GM18951 (cell line): ENCODE data around the gene SH2D6.
"Not testable (repeated sequence)": the region's sequence is repeated elsewhere in the genome, so short reads cannot be mapped to it uniquely, and the experiment has no call there.

Experiments
- POLR2A ChIP-seq: IDR thresholded peaks from 4 replicates; pipeline ENCODE4 v1.6.1; 2011; ENCODE audit warnings: mild to moderate bottlenecking; ENCODE audit not compliant: insufficient read length, insufficient read depth; ENCODE audit errors: extremely low read depth
- in situ Hi-C: fragments of 300-500 bp; cut with MboI; formaldehyde crosslinking; loops from one replicate; pipeline ENCODE4 v1.12.0; 2022; ENCODE audit warnings: low sequenced_read_pairs, mixed read lengths, inconsistent platforms; ENCODE audit not compliant: unreplicated experiment

SH2D6 gene

GRCh38 chr2:85462322-85462721, 43.8 kb downstream of the SH2D6 start:
- in situ Hi-C loops = no loop called here
- TF ChIP-seq POLR2A = no peak

DNA sequence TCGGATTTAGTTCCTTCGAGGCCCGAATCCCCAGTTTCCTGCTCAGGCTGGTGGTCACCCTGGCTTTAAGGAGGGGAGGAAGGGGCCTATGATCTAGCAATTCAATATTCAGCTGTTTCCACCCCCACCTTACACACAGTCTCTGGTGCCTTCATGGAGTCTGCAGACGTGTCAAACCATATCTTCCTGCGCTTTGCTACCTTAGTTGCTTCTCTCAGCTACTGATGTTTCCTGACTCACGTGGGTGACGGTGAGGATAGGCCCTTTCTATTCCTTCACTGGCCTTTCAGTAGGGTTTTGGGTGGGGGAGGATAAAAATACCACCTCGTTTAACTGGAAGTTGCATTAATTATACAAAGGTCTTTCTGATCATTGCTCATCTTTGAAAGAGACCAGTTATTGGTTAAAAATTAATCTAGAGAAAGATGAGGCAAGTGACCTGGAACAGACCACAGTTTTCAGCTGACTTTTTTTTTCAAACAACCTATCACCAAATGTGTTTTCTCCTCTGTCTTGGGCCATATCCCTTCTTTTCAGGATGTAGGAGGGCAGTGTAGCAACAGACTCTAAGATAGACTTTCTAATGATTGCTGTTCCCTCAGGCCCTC, 49.7 kb downstream of the SH2D6 start:
- TF ChIP-seq POLR2A = no peak
- in situ Hi-C loops = no loop called here

DNA sequence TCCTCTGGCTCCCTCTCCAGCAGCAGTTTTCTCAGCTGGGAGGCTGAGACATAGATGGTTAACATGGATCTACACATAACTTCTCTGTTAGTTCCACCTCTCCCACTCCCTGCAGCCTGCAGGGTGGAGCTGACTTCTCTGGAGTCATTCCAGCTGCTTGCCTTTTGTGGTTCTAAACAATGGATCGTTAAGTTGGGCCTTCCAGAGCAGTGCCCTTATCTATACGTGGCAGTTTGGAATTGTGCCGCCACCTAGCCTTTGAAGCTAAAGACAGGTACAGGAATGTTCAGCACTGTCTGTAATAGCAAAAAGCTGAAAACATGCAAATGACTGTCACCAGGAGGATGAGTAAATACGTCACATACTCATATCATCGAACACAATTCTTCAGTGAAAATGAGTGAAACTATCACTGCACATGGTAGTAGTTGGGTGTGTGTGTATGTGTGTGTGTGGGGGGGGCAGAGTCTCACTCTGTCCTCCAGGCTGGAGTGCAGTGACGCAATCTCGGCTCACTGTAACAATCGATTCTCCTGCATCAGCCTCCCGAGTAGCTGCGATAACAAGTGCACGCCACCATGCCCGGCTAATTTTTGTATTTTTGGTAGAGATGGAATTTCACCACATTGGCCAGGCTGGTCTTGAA, 50.3 kb downstream of the SH2D6 start:
- in situ Hi-C loops = no loop called here

GRCh38 chr2:85470850-85471800, 52.6 kb downstream of the SH2D6 start:
- in situ Hi-C loops = no loop called here
- no peak for TF ChIP-seq POLR2A

More for the DNA sequence above, 50.3 kb downstream of the SH2D6 start:
- TF ChIP-seq POLR2A = no peak

DNA sequence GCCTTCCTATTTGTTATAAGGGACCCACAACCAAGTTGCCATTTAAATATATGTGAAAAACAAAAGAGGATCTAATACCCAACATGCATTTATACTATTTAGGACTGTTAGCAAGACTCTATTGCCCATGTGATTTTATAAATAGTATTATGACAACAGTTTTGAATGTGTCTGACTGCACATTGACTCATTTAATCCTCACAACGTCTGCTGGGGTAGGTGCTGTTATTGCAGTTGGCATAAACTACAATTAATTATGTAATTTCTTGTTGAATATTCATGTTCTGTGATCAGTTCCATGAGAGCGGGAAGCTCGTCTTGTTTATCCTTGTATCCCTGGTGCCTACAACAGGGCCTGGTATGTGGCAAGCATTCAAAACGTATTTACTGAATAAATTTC, 53.7 kb downstream of the SH2D6 start:
- no peak for TF ChIP-seq POLR2A
- in situ Hi-C loops = no loop called here

DNA sequence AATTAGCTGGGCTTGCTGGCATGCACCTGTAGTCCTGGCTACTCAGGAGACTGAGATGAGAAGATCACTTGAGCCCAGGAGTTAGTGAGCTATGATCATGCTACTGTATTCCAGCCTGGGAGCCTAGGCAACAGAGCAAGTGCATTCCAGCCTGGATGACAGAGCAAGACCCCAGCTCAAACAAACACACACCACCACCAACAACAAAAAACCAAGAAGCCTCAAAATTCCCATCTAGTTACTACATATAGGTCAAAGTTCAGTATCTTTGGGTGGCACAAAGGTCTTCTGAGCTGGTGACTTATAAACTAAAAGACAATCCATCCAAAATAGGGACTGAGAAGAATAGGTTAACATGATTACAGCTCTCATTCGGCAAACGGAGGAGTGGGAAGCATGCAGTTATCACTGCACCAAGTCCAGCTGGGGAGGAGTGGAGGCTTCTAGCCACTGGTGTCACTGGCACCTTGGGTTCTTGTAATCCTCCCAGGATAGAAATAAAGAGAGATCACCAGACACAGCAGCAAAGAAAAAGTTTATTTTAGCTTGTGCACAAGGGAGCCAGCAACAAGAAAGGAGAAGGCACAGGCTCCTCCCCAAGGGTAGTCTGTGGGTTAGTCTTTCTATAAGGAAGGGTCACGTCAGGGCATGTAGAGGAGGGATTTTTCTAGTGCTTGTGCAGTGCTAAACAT, 57.4 kb downstream of the SH2D6 start:
- in situ Hi-C loops = no loop called here
- no peak for TF ChIP-seq POLR2A

DNA sequence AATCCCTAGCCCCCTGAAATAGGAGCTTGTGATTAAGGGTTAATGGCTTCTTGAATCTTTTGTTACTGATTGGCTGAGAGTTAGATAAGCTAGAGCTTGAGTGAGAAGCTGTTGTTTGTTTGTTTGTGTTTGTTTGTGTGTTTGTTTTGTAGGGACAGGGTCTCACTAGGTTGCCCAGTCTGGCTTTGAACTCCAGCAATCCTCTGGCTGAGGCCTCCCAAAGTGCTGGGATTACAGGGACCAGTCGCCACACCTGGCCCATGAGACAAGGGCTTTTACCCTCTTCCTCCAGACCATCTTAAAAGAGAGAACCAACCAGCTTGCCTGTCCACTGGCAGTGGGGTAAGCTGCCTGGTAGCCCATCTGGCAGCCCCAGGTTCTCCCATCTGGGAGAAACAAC, 58.1 kb downstream of the SH2D6 start:
- no peak for TF ChIP-seq POLR2A
- in situ Hi-C loops = no loop called here

GRCh38 chr2:85477884-85478283, 59.4 kb downstream of the SH2D6 start:
- in situ Hi-C loops = no loop called here
- TF ChIP-seq POLR2A = no peak

- in situ Hi-C loops = no loop called here
- TF ChIP-seq POLR2A = no peak
These were observed 63.6 kb downstream of the SH2D6 start for GRCh38 chr2:85481818-85482777.

- in situ Hi-C loops = not testable (repeated sequence)
These were observed 66.1 kb downstream of the SH2D6 start for GRCh38 chr2:85484615-85485014.

- in situ Hi-C loops = no loop called here
These were observed 67.3 kb downstream of the SH2D6 start for GRCh38 chr2:85485815-85486214.

More at GRCh38 chr2:85485815-85486214, 67.3 kb downstream of the SH2D6 start:
- no peak for TF ChIP-seq POLR2A
